ENCODE results near the gene GLP1R.

- TF ChIP-seq EZH2 (IDR thresholded peaks at IDR 0.05; ENCODE audit: borderline replicate concordance, low read length) = no peak
- no peak for TF ChIP-seq CTCF (IDR thresholded peaks at IDR 0.05; ENCODE audit: low read length)
Measured at GRCh38 chr6:39108041-39108839, 59.7 kb downstream of the GLP1R start.

All from OCI-LY1 (cell line).